ENCODE measurements around the gene ZNF226. TPM values are rescaled to one million over a fixed set of nuclear protein-coding genes. Genes with fewer than 3 reads are reported as not detected.

The ZNF226 gene
- total and polyA plus RNA-seq, 9 of the 15 experiments (the other 6 are each of a cell fraction or from before 2014, with no cell fraction given), result 6.2 to 19.4 (median 9.3) TPM

DNA sequence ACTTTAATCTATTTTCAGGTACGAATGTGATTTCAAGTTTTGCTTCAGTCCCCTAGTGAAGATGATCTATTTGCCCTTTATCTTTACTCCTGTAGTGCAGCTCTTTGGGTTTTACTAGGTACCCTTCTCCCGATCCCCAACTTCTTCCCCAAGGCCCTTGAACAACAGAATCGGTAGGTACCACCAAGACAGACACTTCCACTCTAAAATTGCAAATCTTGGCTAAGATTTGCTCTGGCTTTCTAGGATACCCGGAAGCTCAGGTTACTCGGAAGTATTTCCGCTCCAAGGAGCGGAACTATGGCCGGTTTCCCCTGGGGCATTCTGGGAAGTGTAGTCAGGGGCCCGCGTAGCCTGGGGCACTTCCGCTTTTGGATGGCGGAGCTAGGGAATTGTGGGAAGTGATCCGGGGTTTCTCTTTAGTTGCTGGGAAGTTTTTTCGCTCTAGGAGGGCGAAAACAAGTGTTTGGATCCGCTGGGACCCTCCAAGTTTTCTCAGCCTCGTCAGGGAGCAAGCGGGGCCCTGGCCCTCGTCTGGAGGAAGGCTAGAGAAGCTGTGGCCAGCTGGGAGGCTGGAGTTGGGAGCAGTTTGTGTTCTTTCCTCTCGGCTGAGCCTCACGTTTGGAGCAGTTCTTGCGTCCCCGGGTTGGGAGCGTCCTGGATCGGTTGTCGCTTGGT is 42.4 kb downstream of the ZNF226 start (continued):
- TF ChIP-seq NR1H2 (CRISPR knock-in tag; IDR thresholded peaks at IDR 0.05) (no peak), ETV1 (tag; conservative IDR thresholded peaks at IDR 0.05; ENCODE audit: low read depth) (peak; percentile 57; the same call in 1 of the 2 replicates), ELF4 (CRISPR knock-in tag; IDR thresholded peaks at IDR 0.05) (peak; percentile 65), POLR2B (IDR thresholded peaks at IDR 0.05; ENCODE audit: low read depth, partially characterized antibody) (peak; percentile 65), HMG20B (CRISPR knock-in tag; IDR thresholded peaks at IDR 0.05) (no peak), SMARCE1 (IDR thresholded peaks at IDR 0.05) (0 out of 2 replicates have a peak, but pooled peaks have one; percentile 28), BCLAF1 (IDR thresholded peaks at IDR 0.05; ENCODE audit: borderline replicate concordance in 1 of 2, control insufficient read depth in 1 of 2, low read depth in 2 of 2, low read length in 1 of 2) (0 out of 4 replicates have a peak, but pooled peaks of 1 of the 2 experiments have one; percentile 54), ZNF589 (CRISPR knock-in tag; IDR thresholded peaks at IDR 0.05; ENCODE audit: low read depth) (no peak), ZNF239 (CRISPR knock-in tag; IDR thresholded peaks at IDR 0.05) (no peak), ASH1L (IDR thresholded peaks at IDR 0.05; ENCODE audit: borderline replicate concordance, low read depth, partially characterized antibody) (peak; percentile 79), ZNF696 (CRISPR knock-in tag; conservative IDR thresholded peaks at IDR 0.05) (no peak), GTF2E2 (tag; IDR thresholded peaks at IDR 0.05) (no peak), ZNF785 (CRISPR knock-in tag; IDR thresholded peaks at IDR 0.05) (no peak), WHSC1 (IDR thresholded peaks at IDR 0.05; ENCODE audit: low read length) (no peak), ZNF584 (CRISPR knock-in tag; IDR thresholded peaks at IDR 0.05; ENCODE audit: low read depth) (no peak), CBFA2T3 (IDR thresholded peaks at IDR 0.05) (no peak), CBX5 (IDR thresholded peaks at IDR 0.05; ENCODE audit: borderline replicate concordance, low read depth) (peak; percentile 10; the same call in 1 of the 2 replicates)
- TF ChIP-seq, protein P1, sequence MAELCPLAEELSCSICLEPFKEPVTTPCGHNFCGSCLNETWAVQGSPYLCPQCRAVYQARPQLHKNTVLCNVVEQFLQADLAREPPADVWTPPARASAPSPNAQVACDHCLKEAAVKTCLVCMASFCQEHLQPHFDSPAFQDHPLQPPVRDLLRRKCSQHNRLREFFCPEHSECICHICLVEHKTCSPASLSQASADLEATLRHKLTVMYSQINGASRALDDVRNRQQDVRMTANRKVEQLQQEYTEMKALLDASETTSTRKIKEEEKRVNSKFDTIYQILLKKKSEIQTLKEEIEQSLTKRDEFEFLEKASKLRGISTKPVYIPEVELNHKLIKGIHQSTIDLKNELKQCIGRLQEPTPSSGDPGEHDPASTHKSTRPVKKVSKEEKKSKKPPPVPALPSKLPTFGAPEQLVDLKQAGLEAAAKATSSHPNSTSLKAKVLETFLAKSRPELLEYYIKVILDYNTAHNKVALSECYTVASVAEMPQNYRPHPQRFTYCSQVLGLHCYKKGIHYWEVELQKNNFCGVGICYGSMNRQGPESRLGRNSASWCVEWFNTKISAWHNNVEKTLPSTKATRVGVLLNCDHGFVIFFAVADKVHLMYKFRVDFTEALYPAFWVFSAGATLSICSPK (IDR thresholded peaks at IDR 0.05; ENCODE audit: borderline replicate concordance), result no peak
